Endothelial cell (in vitro differentiated cells): ENCODE data around the gene CHCHD6. TPM values are rescaled to one million over a fixed set of nuclear protein-coding genes. Genes with fewer than 3 reads are reported as not detected.

Source experiments
- DNase-seq: peaks from one replicate; pipeline ENCODE4 v3.0.0; 2021; ENCODE audit warnings: low spot score
- H3K27ac Mint-ChIP-seq: one replicate; pipeline ENCODE4 v1.8.0; 2021; ENCODE audit warnings: mixed read lengths, inconsistent platforms; ENCODE audit not compliant: unreplicated experiment
- H3K27me3 Mint-ChIP-seq: one replicate; pipeline ENCODE4 v1.8.0; 2021; ENCODE audit warnings: mild to moderate bottlenecking, moderate library complexity, mixed read lengths, inconsistent platforms; ENCODE audit not compliant: unreplicated experiment
- H3K36me3 Mint-ChIP-seq: one replicate; pipeline ENCODE4 v1.8.0; 2021; ENCODE audit warnings: mild to moderate bottlenecking, low read depth, mixed read lengths, inconsistent platforms; ENCODE audit not compliant: unreplicated experiment
- H3K4me1 Mint-ChIP-seq: one replicate; pipeline ENCODE4 v1.8.0; 2021; ENCODE audit warnings: mild to moderate bottlenecking, mixed read lengths, inconsistent platforms; ENCODE audit not compliant: unreplicated experiment
- H3K4me3 Mint-ChIP-seq: one replicate; pipeline ENCODE4 v1.8.0; 2021; ENCODE audit warnings: mild to moderate bottlenecking, mixed read lengths, inconsistent platforms; ENCODE audit not compliant: unreplicated experiment
- H3K9me3 Mint-ChIP-seq: one replicate; pipeline ENCODE4 v1.8.0; 2021; ENCODE audit warnings: mixed read lengths, inconsistent platforms; ENCODE audit not compliant: unreplicated experiment
- total RNA-seq: library from RNA; stranded (reverse); fragmentation: NEBNext Ultra II Directional; extraction: Animal tissue kit (Norgen Biotek cat#: 25700); gene quantifications from one replicate; pipeline ENCODE4 v1.2.1, GENCODE V29; 2021; ENCODE audit not compliant: unreplicated experiment
- TF ChIP-seq, protein P1 (sequence below): fragments of 200-600 bp; sonication (generic); IDR thresholded peaks from one replicate; pipeline ENCODE4 v1.5.0; 2021; ENCODE audit warnings: antibody characterized with exemption; ENCODE audit not compliant: unreplicated experiment

CHCHD6 gene
- total RNA-seq, 1 donor from 2014 or later = 9.2 TPM

DNA sequence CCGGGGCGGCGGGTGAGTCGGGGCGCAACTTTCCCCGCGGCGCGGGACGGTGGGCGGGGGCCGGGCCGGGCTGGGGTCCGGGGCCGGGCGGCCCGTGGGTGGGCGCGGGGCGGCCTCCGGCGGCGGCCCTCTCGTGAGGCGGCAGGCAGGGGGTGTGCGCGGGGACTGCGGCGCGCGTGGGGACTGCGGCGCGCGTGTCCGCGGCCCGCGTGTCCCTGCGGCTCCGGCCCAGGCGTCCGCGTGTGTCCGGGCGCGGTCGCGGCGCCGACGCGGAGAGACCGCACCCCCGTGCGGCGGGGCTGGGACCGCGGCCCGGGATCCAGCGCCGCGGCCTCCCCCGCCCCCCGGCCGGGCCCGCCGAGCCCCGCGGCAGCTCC, 279.2 kb downstream of the CHCHD6 start:
- Mint-ChIP-seq H3K9me3 (no peaks in the 10 kb centered on the region), H3K4me1 (peaks cover 4% of the 10 kb centered on the region), H3K36me3 (no peaks in the 10 kb centered on the region), H3K4me3 (no peak overlapping the region), H3K27me3 (peaks cover 12% of the 10 kb centered on the region), H3K27ac (no peak overlapping the region)
- no peak for DNase-seq
- TF ChIP-seq, protein P1, sequence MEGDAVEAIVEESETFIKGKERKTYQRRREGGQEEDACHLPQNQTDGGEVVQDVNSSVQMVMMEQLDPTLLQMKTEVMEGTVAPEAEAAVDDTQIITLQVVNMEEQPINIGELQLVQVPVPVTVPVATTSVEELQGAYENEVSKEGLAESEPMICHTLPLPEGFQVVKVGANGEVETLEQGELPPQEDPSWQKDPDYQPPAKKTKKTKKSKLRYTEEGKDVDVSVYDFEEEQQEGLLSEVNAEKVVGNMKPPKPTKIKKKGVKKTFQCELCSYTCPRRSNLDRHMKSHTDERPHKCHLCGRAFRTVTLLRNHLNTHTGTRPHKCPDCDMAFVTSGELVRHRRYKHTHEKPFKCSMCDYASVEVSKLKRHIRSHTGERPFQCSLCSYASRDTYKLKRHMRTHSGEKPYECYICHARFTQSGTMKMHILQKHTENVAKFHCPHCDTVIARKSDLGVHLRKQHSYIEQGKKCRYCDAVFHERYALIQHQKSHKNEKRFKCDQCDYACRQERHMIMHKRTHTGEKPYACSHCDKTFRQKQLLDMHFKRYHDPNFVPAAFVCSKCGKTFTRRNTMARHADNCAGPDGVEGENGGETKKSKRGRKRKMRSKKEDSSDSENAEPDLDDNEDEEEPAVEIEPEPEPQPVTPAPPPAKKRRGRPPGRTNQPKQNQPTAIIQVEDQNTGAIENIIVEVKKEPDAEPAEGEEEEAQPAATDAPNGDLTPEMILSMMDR = no peak

DNA sequence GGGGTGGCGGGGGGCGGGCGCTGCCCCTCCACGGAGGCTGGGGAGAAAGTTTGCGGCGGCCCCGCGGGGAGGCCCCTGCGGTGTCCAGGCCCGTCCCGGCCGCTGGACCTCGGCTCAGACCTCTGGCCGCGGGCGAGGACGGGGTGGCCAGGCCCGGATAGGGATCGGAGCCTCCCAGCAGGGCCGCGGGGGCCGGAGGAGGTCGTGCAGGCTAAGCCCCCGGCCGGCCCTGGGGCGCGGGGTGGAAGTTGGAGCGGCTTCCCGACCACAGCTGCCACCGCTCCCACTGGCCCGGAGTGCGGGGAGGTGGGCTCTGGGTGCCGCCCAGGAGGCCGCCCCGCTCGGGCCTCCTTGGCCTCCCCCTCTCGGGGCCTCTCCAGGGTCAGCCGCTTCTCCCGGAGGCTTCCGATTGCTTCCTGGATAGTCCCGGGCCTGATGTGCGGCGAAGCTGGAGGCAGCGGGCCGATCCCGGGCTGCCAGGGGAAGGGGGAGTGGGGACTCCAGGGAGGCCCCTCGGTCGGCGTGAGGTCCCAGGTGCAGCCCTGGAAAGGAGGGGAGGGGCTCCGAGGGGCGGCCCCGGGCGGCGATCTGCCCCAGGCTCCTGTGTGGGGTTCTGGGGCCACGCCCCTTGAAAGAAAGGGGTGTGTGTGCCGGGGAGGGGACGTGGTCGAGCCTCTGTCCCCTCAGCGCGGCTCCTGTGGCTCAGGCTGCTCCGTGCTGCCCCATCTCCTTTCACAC, 279.8 kb downstream of the CHCHD6 start:
- H3K4me3 Mint-ChIP-seq = no peak overlapping the region
- TF ChIP-seq, protein P1 = no peak
- no peak overlapping the region for H3K27ac Mint-ChIP-seq
- peaks cover 4% of the 10 kb centered on the region for H3K4me1 Mint-ChIP-seq
- DNase-seq = peak; percentile 49
- peaks cover 9% of the 10 kb centered on the region for H3K27me3 Mint-ChIP-seq
- H3K9me3 Mint-ChIP-seq = no peaks in the 10 kb centered on the region
- H3K36me3 Mint-ChIP-seq = no peaks in the 10 kb centered on the region

DNA sequence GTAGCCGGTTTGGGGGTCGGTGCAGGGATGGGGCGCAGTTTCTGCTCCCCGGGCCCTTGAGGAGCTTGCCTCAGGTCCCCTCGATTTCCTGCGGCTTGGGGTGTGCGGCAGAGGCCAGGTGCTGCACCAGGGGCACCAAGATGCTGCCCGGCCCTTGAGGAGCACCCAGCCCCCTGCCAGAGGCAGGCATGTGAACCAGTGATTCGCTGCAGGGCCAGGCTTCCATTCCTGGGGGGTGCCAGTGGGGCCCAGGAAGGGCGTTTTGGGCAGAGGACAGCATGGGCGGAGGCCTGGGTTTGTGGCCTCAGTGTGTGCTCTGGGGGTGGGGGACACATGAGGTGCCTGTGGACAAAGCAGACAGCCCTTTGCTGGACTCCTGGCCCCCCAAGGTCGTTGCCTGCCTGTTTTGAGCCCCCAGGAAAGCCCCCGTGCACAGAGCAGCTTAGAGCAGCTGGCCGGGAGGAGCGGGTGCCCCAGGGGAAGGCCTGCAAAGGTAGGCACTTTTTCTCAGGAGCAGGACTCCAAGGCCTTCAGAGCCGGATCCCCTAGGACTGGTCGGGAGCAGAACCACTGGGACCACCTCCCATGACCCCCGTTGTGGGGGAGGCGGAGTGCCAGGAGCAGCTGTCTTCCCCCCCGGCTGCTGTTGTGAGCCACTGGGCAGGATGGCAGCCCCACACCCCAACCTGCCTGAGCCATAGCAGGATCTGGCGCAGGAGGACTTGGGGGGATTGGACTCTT, 280.5 kb downstream of the CHCHD6 start:
- TF ChIP-seq, protein P1 = no peak
- Mint-ChIP-seq H3K4me3 (no peak overlapping the region), H3K9me3 (no peaks in the 10 kb centered on the region), H3K27ac (no peak overlapping the region), H3K36me3 (peaks cover 5% of the 10 kb centered on the region), H3K27me3 (peaks cover 9% of the 10 kb centered on the region), H3K4me1 (peaks cover 4% of the 10 kb centered on the region)
- no peak for DNase-seq

DNA sequence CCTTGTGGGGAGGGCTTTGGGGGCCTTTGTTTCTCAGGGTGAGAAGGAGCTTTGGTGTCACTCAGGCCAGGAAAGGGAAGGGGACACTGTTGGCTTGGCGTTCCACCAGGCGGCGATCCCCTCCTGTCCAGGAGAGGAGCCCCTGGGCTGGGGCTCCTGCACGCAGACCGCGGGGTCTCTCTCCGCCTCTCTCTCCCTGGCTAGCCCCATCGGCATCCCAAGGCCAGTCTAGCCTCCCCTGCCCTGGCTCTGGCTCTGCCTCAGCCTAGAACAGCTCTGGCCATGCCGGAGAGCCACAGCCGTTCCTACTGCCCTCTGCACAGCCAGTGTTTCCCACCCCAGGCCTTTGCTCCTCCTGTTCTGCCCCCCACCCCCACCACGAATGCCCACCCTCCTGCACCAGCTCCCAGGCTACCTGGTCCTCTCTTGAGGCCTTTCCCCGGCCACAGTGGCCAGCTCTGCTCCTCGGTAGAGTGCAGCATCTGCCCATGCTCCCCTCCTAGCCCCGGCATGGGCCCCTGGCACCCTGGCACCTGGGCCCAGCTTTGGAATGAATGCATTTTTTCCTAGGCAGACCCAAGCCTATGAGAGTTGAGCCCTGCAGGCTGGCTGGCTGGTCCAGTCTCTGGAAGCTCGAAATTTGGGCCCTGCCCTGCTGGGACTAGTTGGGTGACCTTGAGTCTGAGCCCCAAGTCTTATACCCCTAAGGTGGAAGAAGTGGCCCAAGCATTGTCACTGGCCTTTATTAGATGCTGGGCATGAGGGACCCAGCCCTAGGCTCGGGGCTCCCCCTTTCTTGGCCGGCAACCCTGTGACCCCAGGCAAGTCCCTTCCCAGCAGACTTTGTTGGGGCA, 281.3 kb downstream of the CHCHD6 start:
- DNase-seq = no peak
- TF ChIP-seq, protein P1 = no peak
- H3K27me3 Mint-ChIP-seq = peaks cover 9% of the 10 kb centered on the region
- H3K4me1 Mint-ChIP-seq = peaks cover 4% of the 10 kb centered on the region
- H3K36me3 Mint-ChIP-seq = peaks cover 5% of the 10 kb centered on the region
- no peak overlapping the region for H3K27ac Mint-ChIP-seq
- H3K4me3 Mint-ChIP-seq = no peak overlapping the region
- no peaks in the 10 kb centered on the region for H3K9me3 Mint-ChIP-seq
